OCI-LY7 (cell line): ENCODE data around the gene KRT73. TPM values are rescaled to one million over a fixed set of nuclear protein-coding genes. Genes with fewer than 3 reads are reported as not detected.

Experiments used
- BruUV-seq: library from RNA; stranded (reverse); fragments of 400-500 nt; replicated peaks from 2 replicates; lab custom pipeline; 2021; lab: Mats Ljungman, UMichigan
- CTCF ChIA-PET: fragments of 300-600 bp; sonication (Branson Sonifier 250); formaldehyde crosslinking; loops from one replicate; lab custom pipeline; 2022; ENCODE audit warnings: antibody characterized with exemption; ENCODE audit not compliant: unreplicated experiment; lab: Charles Lee
- POLR2A ChIA-PET: fragments of 300-600 bp; sonication (Branson Sonifier 250); formaldehyde crosslinking; loops from one replicate; lab custom pipeline; 2022; ENCODE audit warnings: antibody characterized with exemption; lab: Charles Lee
- DNase-seq: peaks from one replicate; pipeline ENCODE4 v3.0.0-alpha.2; 2015; ENCODE audit warnings: low spot score
- H2AFZ ChIP-seq: fragments of 200-600 bp; sonication (generic), shearing (Covaris generic); 2 replicates; pipeline ENCODE4 v1.6.1; 2014; ENCODE audit warnings: mild to moderate bottlenecking, antibody characterized with exemption, low read length, moderate library complexity
- H3K27ac ChIP-seq: fragments of 200-600 bp; sonication (generic); 2 replicates; pipeline ENCODE4 v1.5.1; 2014; ENCODE audit warnings: mixed run types, low read depth, mild to moderate bottlenecking, moderate library complexity, low read length, inconsistent platforms; ENCODE audit not compliant: poor library complexity, severe bottlenecking
- H3K36me3 ChIP-seq: fragments of 200-600 bp; sonication (generic); 2 replicates; pipeline ENCODE4 v1.6.1; 2014; ENCODE audit warnings: mild to moderate bottlenecking, antibody characterized with exemption, low read length, moderate library complexity, mixed read lengths; ENCODE audit not compliant: insufficient read depth
- H3K4me1 ChIP-seq: fragments of 200-600 bp; sonication (generic); 2 replicates; pipeline ENCODE4 v1.5.1; 2014; ENCODE audit warnings: mild to moderate bottlenecking, low read length; ENCODE audit not compliant: insufficient read depth, poor library complexity, severe bottlenecking
- H3K4me2 ChIP-seq: fragments of 200-600 bp; sonication (generic); 2 replicates; pipeline ENCODE4 v1.6.1; 2014; ENCODE audit warnings: mild to moderate bottlenecking, low read length
- H3K4me3 ChIP-seq: fragments of 200-600 bp; sonication (generic); 2 replicates; pipeline ENCODE4 v1.5.1; 2014; ENCODE audit warnings: mild to moderate bottlenecking, low read depth, low read length; ENCODE audit not compliant: poor library complexity, severe bottlenecking
- H3K79me2 ChIP-seq: fragments of 200-600 bp; sonication (generic); 2 replicates; pipeline ENCODE4 v1.6.1; 2016; ENCODE audit warnings: low read depth, mild to moderate bottlenecking, low read length, moderate library complexity, mixed read lengths; ENCODE audit not compliant: insufficient read depth
- H3K9me2 ChIP-seq: fragments of 200-600 bp; sonication (generic); 2 replicates; pipeline ENCODE4 v1.6.1; 2016; ENCODE audit warnings: mild to moderate bottlenecking, low read length, mixed read lengths; ENCODE audit not compliant: insufficient read depth
- H3K9me3 ChIP-seq: fragments of 200-600 bp; sonication (generic); 2 replicates; pipeline ENCODE4 v1.6.1; 2014; ENCODE audit warnings: mild to moderate bottlenecking, mixed run types, low read length, mixed read lengths
- H4K20me1 ChIP-seq: fragments of 200-600 bp; sonication (generic); 2 replicates; pipeline ENCODE4 v1.6.1; 2014; ENCODE audit warnings: mild to moderate bottlenecking, antibody characterized with exemption, low read length, moderate library complexity, mixed read lengths; ENCODE audit not compliant: insufficient read depth
- EZH2phosphoT487 ChIP-seq: fragments of 200-600 bp; sonication (generic); IDR thresholded peaks from 2 replicates; pipeline ENCODE4 v1.6.1; 2018; ENCODE audit warnings: low read depth, borderline replicate concordance, mild to moderate bottlenecking, mixed run types, antibody characterized with exemption, low read length, moderate library complexity, mixed read lengths
- intact Hi-C: fragments of 100-400 bp; cut with micrococcal nuclease; formaldehyde crosslinking; loops from one replicate; pipeline ENCODE4 v1.10.0; 2022; ENCODE audit not compliant: unreplicated experiment
- total RNA-seq, 2 experiments: library from RNA; depleted of rRNA in 1 of 2; stranded (reverse); fragments of >200 nt in 1 of 2; shearing (Covaris generic) in 1 of 2; gene quantifications; 2 replicates each; pipeline ENCODE4 v1.2.3, GENCODE V29; 2014 to 2022
- TF ChIP-seq, protein P1 (sequence below): fragments of 200-600 bp; sonication (generic); conservative IDR thresholded peaks from 2 replicates; pipeline ENCODE4 v1.5.1; 2014; ENCODE audit warnings: mild to moderate bottlenecking, antibody characterized with exemption, low read length, moderate library complexity, mixed read lengths

The KRT73 gene
- total RNA-seq, 2 experiments from 2014 or later: not detected

DNA sequence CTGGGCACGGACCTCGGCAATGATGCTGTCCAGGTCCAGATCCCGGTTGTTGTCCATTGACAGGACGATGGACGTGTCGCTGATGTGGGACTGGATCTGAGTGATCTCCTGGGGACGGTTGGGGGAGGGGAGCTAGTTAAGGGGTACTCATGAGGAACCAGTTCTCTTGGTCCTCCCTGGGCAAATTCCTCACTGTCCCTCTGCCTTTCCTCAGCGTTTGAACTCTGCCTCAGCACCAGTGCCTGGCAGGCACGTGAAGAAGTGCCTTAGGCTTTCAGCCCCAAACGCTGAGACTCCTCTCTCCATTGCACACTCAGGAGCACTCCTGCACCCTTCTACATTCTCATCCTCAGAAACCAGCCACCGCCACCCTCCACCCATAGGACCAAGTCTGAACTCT lies 26.8 kb downstream of the KRT73 start:
- Histone ChIP-seq H3K36me3 (no peaks in the 10 kb centered on the region), H3K79me2 (no peaks in the 10 kb centered on the region), H3K4me1 (no peaks in the 10 kb centered on the region), H3K9me3 (no peaks in the 10 kb centered on the region), H3K4me3 (no peak overlapping the region), H2AFZ (no peak overlapping the region), H4K20me1 (no peaks in the 10 kb centered on the region), H3K27ac (no peak overlapping the region), H3K9me2 (no peaks in the 10 kb centered on the region), H3K4me2 (no peak overlapping the region)
- POLR2A ChIA-PET: no interaction called here
- intact Hi-C loops: no loop called here
- TF ChIP-seq, protein P1, sequence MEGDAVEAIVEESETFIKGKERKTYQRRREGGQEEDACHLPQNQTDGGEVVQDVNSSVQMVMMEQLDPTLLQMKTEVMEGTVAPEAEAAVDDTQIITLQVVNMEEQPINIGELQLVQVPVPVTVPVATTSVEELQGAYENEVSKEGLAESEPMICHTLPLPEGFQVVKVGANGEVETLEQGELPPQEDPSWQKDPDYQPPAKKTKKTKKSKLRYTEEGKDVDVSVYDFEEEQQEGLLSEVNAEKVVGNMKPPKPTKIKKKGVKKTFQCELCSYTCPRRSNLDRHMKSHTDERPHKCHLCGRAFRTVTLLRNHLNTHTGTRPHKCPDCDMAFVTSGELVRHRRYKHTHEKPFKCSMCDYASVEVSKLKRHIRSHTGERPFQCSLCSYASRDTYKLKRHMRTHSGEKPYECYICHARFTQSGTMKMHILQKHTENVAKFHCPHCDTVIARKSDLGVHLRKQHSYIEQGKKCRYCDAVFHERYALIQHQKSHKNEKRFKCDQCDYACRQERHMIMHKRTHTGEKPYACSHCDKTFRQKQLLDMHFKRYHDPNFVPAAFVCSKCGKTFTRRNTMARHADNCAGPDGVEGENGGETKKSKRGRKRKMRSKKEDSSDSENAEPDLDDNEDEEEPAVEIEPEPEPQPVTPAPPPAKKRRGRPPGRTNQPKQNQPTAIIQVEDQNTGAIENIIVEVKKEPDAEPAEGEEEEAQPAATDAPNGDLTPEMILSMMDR: no peak
- no peak for TF ChIP-seq EZH2phosphoT487
- BruUV-seq: no TSS peak
- DNase-seq: no peak
- CTCF ChIA-PET: no interaction called here

DNA sequence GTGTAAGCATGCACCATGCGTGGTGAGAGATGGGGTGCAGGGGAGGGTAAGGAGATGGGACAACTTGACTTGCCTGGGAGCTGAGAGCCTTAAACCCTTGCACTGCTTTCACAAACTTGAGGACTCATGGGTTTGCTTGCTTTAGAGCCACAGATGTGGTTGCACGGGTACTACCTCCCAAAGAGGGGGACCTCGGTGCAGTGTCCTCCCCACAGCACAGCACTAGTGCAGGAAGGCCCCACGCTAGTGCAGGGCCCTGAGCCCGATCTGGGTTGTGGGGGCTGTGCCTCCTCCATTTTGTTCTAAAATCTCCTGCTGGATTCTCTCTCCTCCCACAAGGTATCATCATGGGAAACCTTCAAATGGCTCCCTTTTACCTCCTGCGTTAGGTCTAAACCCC lies 28.3 kb downstream of the KRT73 start:
- TF ChIP-seq, protein P1: no peak
- no peak for TF ChIP-seq EZH2phosphoT487
- CTCF ChIA-PET: no interaction called here
- Histone ChIP-seq H3K4me1 (no peaks in the 10 kb centered on the region), H3K4me2 (no peak overlapping the region), H3K27ac (no peak overlapping the region), H2AFZ (no peak overlapping the region), H3K9me2 (no peaks in the 10 kb centered on the region), H3K36me3 (no peaks in the 10 kb centered on the region), H3K9me3 (no peaks in the 10 kb centered on the region), H4K20me1 (no peaks in the 10 kb centered on the region), H3K4me3 (no peak overlapping the region), H3K79me2 (no peaks in the 10 kb centered on the region)
- POLR2A ChIA-PET: no interaction called here
- DNase-seq: no peak
- intact Hi-C loops: no loop called here
- no TSS peak for BruUV-seq

DNA sequence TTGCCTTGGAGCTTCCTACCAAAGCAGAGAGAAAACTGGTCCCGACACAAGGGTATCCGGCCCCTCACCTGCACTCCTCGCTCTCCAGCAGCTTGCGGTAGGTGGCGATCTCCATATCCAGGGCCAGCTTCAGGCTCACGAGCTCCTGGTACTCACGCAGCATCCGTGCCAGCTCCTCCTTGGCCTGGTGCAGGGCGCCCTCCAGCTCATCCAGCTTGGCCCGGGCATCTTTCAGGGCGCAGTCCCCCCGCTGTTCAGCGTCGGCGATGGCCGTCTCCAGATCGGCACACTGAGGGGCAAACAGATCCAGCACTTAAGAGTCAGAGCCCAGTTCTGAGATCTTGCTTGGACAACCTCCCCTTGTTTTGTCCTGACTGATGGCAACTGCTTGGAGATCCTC lies 30.8 kb downstream of the KRT73 start:
- ChIA-PET POLR2A (no interaction called here), CTCF (no interaction called here)
- Histone ChIP-seq H3K4me2 (no peak overlapping the region), H3K79me2 (no peaks in the 10 kb centered on the region), H3K36me3 (no peaks in the 10 kb centered on the region), H3K9me2 (no peaks in the 10 kb centered on the region), H2AFZ (no peak overlapping the region), H3K9me3 (no peaks in the 10 kb centered on the region), H3K27ac (no peak overlapping the region), H4K20me1 (no peaks in the 10 kb centered on the region), H3K4me3 (no peak overlapping the region), H3K4me1 (no peaks in the 10 kb centered on the region)
- DNase-seq: no peak
- BruUV-seq: no TSS peak
- intact Hi-C loops: no loop called here
- no peak for TF ChIP-seq EZH2phosphoT487
- TF ChIP-seq, protein P1: no peak
